ENCODE results near the gene OAS3.
"Not testable (repeated sequence)": the region's sequence is repeated elsewhere in the genome, so short reads cannot be mapped to it uniquely, and the experiment has no call there.

OAS3 gene

GRCh38 chr12:112957125-112957524, 18.9 kb downstream of the OAS3 start:
- DNase-seq (ENCODE audit: low read depth), result not testable (repeated sequence)

GRCh38 chr12:112961074-112961473, 22.8 kb downstream of the OAS3 start:
- no peak for DNase-seq (ENCODE audit: low read depth)

GRCh38 chr12:112961536-112961935, 23.3 kb downstream of the OAS3 start:
- no peak for DNase-seq (ENCODE audit: low read depth)

GRCh38 chr12:112962561-112962960, 24.3 kb downstream of the OAS3 start:
- no peak for DNase-seq (ENCODE audit: low read depth)

- no peak for DNase-seq (ENCODE audit: low read depth)
Measured at GRCh38 chr12:112963227-112963861, 25.1 kb downstream of the OAS3 start.

GRCh38 chr12:112964067-112964670, 25.9 kb downstream of the OAS3 start:
- no peak for DNase-seq (ENCODE audit: low read depth)

GRCh38 chr12:112964915-112965314, 26.6 kb downstream of the OAS3 start:
- DNase-seq (ENCODE audit: low read depth), result no peak

GRCh38 chr12:112965643-112966042, 27.4 kb downstream of the OAS3 start:
- no peak for DNase-seq (ENCODE audit: low read depth)

GRCh38 chr12:112967306-112967705, 29.0 kb downstream of the OAS3 start:
- DNase-seq (ENCODE audit: low read depth), result no peak

- no peak for DNase-seq (ENCODE audit: low read depth)
Measured at GRCh38 chr12:112967858-112968257, 29.6 kb downstream of the OAS3 start.

GRCh38 chr12:112969547-112970306, 31.5 kb downstream of the OAS3 start:
- no peak for DNase-seq (ENCODE audit: low read depth)

- DNase-seq (ENCODE audit: low read depth), result no peak
Measured at GRCh38 chr12:112970391-112970790, 32.1 kb downstream of the OAS3 start.

GRCh38 chr12:112971248-112971647, 33.0 kb downstream of the OAS3 start:
- no peak for DNase-seq (ENCODE audit: low read depth)

GRCh38 chr12:112973011-112973735, 34.9 kb downstream of the OAS3 start:
- DNase-seq (ENCODE audit: low read depth), result no peak

- DNase-seq (ENCODE audit: low read depth), result no peak
Measured at GRCh38 chr12:112973818-112974231, 35.6 kb downstream of the OAS3 start.

GRCh38 chr12:112974904-112975303, 36.6 kb downstream of the OAS3 start:
- no peak for DNase-seq (ENCODE audit: low read depth)

GRCh38 chr12:112977139-112977538, 38.9 kb downstream of the OAS3 start:
- no peak for DNase-seq (ENCODE audit: low read depth)

- no peak for DNase-seq (ENCODE audit: low read depth)
Measured at GRCh38 chr12:112977641-112978040, 39.4 kb downstream of the OAS3 start.

- DNase-seq (ENCODE audit: low read depth), result peak; percentile 65
Measured at GRCh38 chr12:112978163-112979040, 40.1 kb downstream of the OAS3 start, which contains the start of gene OAS2. TSS of gene OAS2 (plus strand) at chr12:112978519. CDS start at chr12:112978609, 90 bp downstream.

GRCh38 chr12:112979041-112979680, 40.9 kb downstream of the OAS3 start:
- peak; percentile 32 for DNase-seq (ENCODE audit: low read depth)
